Stimulated activated CD8-positive, alpha-beta memory T cell treated with anti-CD3 and anti-CD28 coated beads, Interleukin-7, amount 100 ng/mL, for 1 hour (primary cell): ENCODE results near the gene NDUFA1.
A peak's percentile ranks its signal among the peaks of the same experiment; 100 is the strongest.
"Not testable (repeated sequence)": the region's sequence is repeated elsewhere in the genome, so short reads cannot be mapped to it uniquely, and the experiment has no call there.

Source experiments
- DNase-seq, 2 donors: peaks; one replicate each; pipeline ENCODE4 v3.0.0-alpha.2; 2020; ENCODE audit warnings: low read depth in 2 of 2

The NDUFA1 gene

GRCh38 chrX:119871599-119872395, at the start of gene NDUFA1, which contains the start of gene RNF113A:
NDUFA1 (plus strand) TSS chrX:119871832; CDS start chrX:119871912, 80 bp downstream.
RNF113A (minus strand) TSS chrX:119871733; CDS start chrX:119871613, 120 bp downstream.
- peak; percentile 56 to 59 for DNase-seq

GRCh38 chrX:119824221-119824620, 47.4 kb upstream of the NDUFA1 start:
- DNase-seq = not testable (repeated sequence)

- DNase-seq = no peak
Measured at GRCh38 chrX:119826399-119826959, 45.2 kb upstream of the NDUFA1 start.

- DNase-seq = no peak
Measured at GRCh38 chrX:119828446-119828845, 43.2 kb upstream of the NDUFA1 start.

GRCh38 chrX:119833905-119834304, 37.7 kb upstream of the NDUFA1 start:
- no peak for DNase-seq

GRCh38 chrX:119852382-119853353, 19.0 kb upstream of the NDUFA1 start, which contains the start of gene UPF3B:
UPF3B (minus strand) TSS chrX:119852963; CDS start chrX:119852928, 35 bp downstream.
- peak; percentile 77 to 80 for DNase-seq

GRCh38 chrX:119853444-119853843, 18.2 kb upstream of the NDUFA1 start:
- no peak for DNase-seq

GRCh38 chrX:119870626-119871131, 953 bp upstream of the NDUFA1 start:
- no peak for DNase-seq

GRCh38 chrX:119871245-119871598, 410 bp upstream of the NDUFA1 start:
- DNase-seq = no peak

GRCh38 chrX:119878740-119879139, 7.1 kb downstream of the NDUFA1 start:
- DNase-seq = no peak

- no peak for DNase-seq
Measured at GRCh38 chrX:119880076-119880475, 8.4 kb downstream of the NDUFA1 start.

GRCh38 chrX:119880552-119881437, 9.2 kb downstream of the NDUFA1 start:
- no peak for DNase-seq

GRCh38 chrX:119885554-119886428, 14.2 kb downstream of the NDUFA1 start:
- DNase-seq = no peak

GRCh38 chrX:119887721-119888425, 16.2 kb downstream of the NDUFA1 start:
- DNase-seq = no peak

- not testable (repeated sequence) for DNase-seq
Measured at GRCh38 chrX:119890626-119891025, 19.0 kb downstream of the NDUFA1 start.

GRCh38 chrX:119891961-119892692, 20.5 kb downstream of the NDUFA1 start:
- not testable (repeated sequence) for DNase-seq

GRCh38 chrX:119895843-119896326, 24.3 kb downstream of the NDUFA1 start, which contains the start of gene AKAP14:
AKAP14 (plus strand) TSS chrX:119895893; CDS start chrX:119903224, 7,331 bp downstream.
- no peak for DNase-seq

GRCh38 chrX:119899125-119899524, 27.5 kb downstream of the NDUFA1 start:
- DNase-seq = no peak
